Kidney epithelial cell (primary cell): ENCODE measurements around the gene SMAP1. TPM values are rescaled to one million over a fixed set of nuclear protein-coding genes. Genes with fewer than 3 reads are reported as not detected.

Experiments used
- DNase-seq: peaks from one replicate; pipeline ENCODE4 v3.0.0-alpha.2; 2010; ENCODE audit warnings: low read depth
- H3K27me3 ChIP-seq: 2 replicates; pipeline ENCODE4 v1.6.0; 2011; ENCODE audit warnings: low read length; ENCODE audit not compliant: control insufficient read depth, insufficient read depth
- H3K36me3 ChIP-seq: 2 replicates; pipeline ENCODE4 v1.5.1; 2011; ENCODE audit warnings: low read length; ENCODE audit not compliant: control insufficient read depth, insufficient read depth
- H3K4me3 ChIP-seq: 2 replicates; pipeline ENCODE4 v1.5.1; 2011; ENCODE audit warnings: low read depth, mild to moderate bottlenecking, control low read depth, low read length
- total RNA-seq: library from RNA; depleted of rRNA; stranded (reverse); fragments of >200 nt; gene quantifications from 2 replicates; pipeline ENCODE4 v1.2.3, GENCODE V29; 2015
- TF ChIP-seq, protein P1 (sequence below): IDR thresholded peaks from 2 replicates; pipeline ENCODE4 v1.5.1; 2011; ENCODE audit warnings: mild to moderate bottlenecking, moderate library complexity, low read length, control low read depth, inconsistent platforms; ENCODE audit not compliant: insufficient read depth, poor library complexity, severe bottlenecking

The SMAP1 gene
- total RNA-seq, 1 donor from 2014 or later: 27.5 TPM

DNA sequence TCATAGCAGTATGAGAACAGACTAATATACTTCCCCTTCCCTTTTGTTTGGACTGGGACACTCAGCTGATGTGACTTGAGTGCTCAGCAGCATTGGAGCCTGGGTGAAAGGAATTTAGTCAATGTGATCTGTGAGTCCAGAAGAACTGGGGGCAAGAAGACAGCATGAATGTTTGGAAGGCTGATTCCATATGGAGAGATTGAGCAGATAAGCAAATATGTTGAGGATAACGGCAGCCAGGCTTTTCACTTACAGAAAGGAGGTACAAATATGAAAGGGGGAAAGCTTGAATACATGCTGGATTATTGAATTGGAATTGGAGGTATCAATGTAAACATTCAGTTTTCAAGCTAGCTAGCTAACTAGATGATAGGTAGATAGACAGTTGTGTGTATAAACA, 37.8 kb upstream of the SMAP1 start:
- no peak for DNase-seq
- TF ChIP-seq, protein P1, sequence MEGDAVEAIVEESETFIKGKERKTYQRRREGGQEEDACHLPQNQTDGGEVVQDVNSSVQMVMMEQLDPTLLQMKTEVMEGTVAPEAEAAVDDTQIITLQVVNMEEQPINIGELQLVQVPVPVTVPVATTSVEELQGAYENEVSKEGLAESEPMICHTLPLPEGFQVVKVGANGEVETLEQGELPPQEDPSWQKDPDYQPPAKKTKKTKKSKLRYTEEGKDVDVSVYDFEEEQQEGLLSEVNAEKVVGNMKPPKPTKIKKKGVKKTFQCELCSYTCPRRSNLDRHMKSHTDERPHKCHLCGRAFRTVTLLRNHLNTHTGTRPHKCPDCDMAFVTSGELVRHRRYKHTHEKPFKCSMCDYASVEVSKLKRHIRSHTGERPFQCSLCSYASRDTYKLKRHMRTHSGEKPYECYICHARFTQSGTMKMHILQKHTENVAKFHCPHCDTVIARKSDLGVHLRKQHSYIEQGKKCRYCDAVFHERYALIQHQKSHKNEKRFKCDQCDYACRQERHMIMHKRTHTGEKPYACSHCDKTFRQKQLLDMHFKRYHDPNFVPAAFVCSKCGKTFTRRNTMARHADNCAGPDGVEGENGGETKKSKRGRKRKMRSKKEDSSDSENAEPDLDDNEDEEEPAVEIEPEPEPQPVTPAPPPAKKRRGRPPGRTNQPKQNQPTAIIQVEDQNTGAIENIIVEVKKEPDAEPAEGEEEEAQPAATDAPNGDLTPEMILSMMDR: no peak
- no peak overlapping the region for H3K4me3 ChIP-seq
- H3K27me3 ChIP-seq: no peaks in the 10 kb centered on the region
- H3K36me3 ChIP-seq: no peaks in the 10 kb centered on the region

DNA sequence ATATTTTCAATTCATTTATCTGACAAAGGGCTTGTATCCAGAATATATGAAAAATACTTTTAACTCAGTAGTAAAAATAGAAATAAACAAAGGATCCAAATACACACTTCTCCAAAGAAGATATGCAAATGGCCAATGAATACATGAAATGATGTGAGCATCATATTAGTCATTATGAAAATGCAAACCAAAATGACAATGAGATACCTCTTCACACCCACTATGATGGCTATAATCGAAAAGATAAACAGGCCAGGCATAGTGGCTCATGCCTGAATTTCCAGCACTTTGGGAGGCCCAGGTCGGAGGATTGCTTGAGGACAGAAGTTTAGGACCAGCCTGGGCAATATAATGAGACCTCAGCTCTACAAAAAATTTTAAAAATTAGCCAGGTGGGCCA, 33.8 kb upstream of the SMAP1 start:
- H3K27me3 ChIP-seq: no peaks in the 10 kb centered on the region
- no peak overlapping the region for H3K4me3 ChIP-seq
- TF ChIP-seq, protein P1: no peak
- H3K36me3 ChIP-seq: no peaks in the 10 kb centered on the region
- no peak for DNase-seq

GRCh38 chr6:70636596-70636995, 31.1 kb upstream of the SMAP1 start:
- TF ChIP-seq, protein P1: no peak
- Histone ChIP-seq H3K4me3 (no peak overlapping the region), H3K27me3 (no peaks in the 10 kb centered on the region), H3K36me3 (no peaks in the 10 kb centered on the region)
- no peak for DNase-seq

DNA sequence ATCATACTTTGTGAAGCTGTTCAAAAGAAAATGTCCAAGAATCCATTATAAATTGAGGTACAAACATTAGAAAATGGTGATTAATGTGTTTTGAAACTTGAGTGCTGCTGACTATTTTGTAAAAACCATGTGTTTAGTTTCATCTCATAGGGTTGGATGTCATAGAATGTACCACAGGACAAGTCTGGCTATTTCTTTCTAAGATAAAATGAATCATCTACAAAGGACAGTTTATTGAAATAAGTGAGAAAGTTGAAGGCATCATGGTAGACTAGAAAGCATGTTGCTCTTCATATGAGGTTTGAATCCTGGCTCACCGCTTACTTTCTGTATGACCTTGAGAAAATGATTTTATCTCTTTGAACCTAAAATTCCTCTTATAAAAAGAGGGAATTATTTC, 29.2 kb upstream of the SMAP1 start:
- H3K27me3 ChIP-seq: no peaks in the 10 kb centered on the region
- H3K36me3 ChIP-seq: no peaks in the 10 kb centered on the region
- no peak overlapping the region for H3K4me3 ChIP-seq
- TF ChIP-seq, protein P1: no peak
- DNase-seq: no peak

- TF ChIP-seq, protein P1: no peak
- DNase-seq: no peak
- Histone ChIP-seq H3K36me3 (no peaks in the 10 kb centered on the region), H3K4me3 (no peak overlapping the region), H3K27me3 (no peaks in the 10 kb centered on the region)
Observed at GRCh38 chr6:70651326-70651905, 16.3 kb upstream of the SMAP1 start.

GRCh38 chr6:70652216-70652615, 15.5 kb upstream of the SMAP1 start:
- DNase-seq: no peak
- Histone ChIP-seq H3K4me3 (no peak overlapping the region), H3K27me3 (no peaks in the 10 kb centered on the region), H3K36me3 (no peaks in the 10 kb centered on the region)
- TF ChIP-seq, protein P1: no peak
